Right atrium auricular region (tissue), 2 donors: ENCODE results near the gene EBI3. TPM values are rescaled to one million over a fixed set of nuclear protein-coding genes. Genes with fewer than 3 reads are reported as not detected.

Experiments
- DNase-seq: peaks from one replicate; pipeline ENCODE4 v3.0.0-alpha.2; 2019; ENCODE audit warnings: low spot score
- H3K27ac ChIP-seq, 2 donors: fragments of 200-600 bp; sonication (generic); 1 replicate in 1 of 2; 2 replicates in 1 of 2; pipeline ENCODE4 v1.5.1; 2016 to 2019
- H3K27me3 ChIP-seq, 2 donors: fragments of 200-600 bp; sonication (generic); one replicate each; pipeline versions ENCODE4 v1.5.1 to v1.6.0; 2017 to 2019
- H3K36me3 ChIP-seq: fragments of 200-600 bp; sonication (generic); one replicate; pipeline ENCODE4 v1.5.1; 2016
- H3K4me1 ChIP-seq, 2 donors: fragments of 200-600 bp; sonication (generic); one replicate each; pipeline versions ENCODE4 v1.5.1 to v1.6.0; 2017 to 2019
- H3K4me3 ChIP-seq, 2 donors: fragments of 200-600 bp; sonication (generic); 1 replicate in 1 of 2; 2 replicates in 1 of 2; pipeline ENCODE4 v1.5.1; 2017 to 2019; ENCODE audit warnings: mild to moderate bottlenecking in 1 of 2, moderate library complexity in 1 of 2
- H3K9me3 ChIP-seq, 2 donors: fragments of 200-600 bp; sonication (generic); one replicate each; pipeline ENCODE4 v1.5.1; 2019
- CTCF ChIP-seq, 2 donors: fragments of 200-600 bp; sonication (generic); IDR thresholded peaks; one replicate each; pipeline ENCODE4 v1.5.1; 2019; ENCODE audit warnings: antibody characterized with exemption in 2 of 2
- total RNA-seq, 2 donors: library from RNA; depleted of rRNA; stranded (reverse); fragments of >200 nt; gene quantifications; one replicate each; pipeline ENCODE4 v1.1.0, GENCODE V29; 2016

EBI3 gene
- total RNA-seq, 2 donors from 2014 or later = 1.7 to 2.6 TPM

- H3K27me3 ChIP-seq = no peaks in the 10 kb centered on the region
- DNase-seq = no peak
- H3K4me3 ChIP-seq = no peak overlapping the region
- no peaks in the 10 kb centered on the region for H3K4me1 ChIP-seq
- no peaks in the 10 kb centered on the region for H3K9me3 ChIP-seq
- H3K36me3 ChIP-seq = no peaks in the 10 kb centered on the region
- TF ChIP-seq CTCF (IDR thresholded peaks at IDR 0.05) = no peak
- H3K27ac ChIP-seq = no peak overlapping the region
Measured at GRCh38 chr19:4208385-4209094, 20.8 kb upstream of the EBI3 start.

GRCh38 chr19:4210166-4210731 lies 19.1 kb upstream of the EBI3 start:
- H3K27me3 ChIP-seq = no peaks in the 10 kb centered on the region
- no peaks in the 10 kb centered on the region for H3K36me3 ChIP-seq
- no peak overlapping the region for H3K4me3 ChIP-seq
- no peak overlapping the region for H3K27ac ChIP-seq
- no peak for DNase-seq
- no peaks in the 10 kb centered on the region for H3K4me1 ChIP-seq
- TF ChIP-seq CTCF (IDR thresholded peaks at IDR 0.05) = no peak
- H3K9me3 ChIP-seq = no peaks in the 10 kb centered on the region

- no peak for DNase-seq
- no peak overlapping the region for H3K27ac ChIP-seq
- H3K4me1 ChIP-seq = no peaks in the 10 kb centered on the region
- TF ChIP-seq CTCF (IDR thresholded peaks at IDR 0.05) = no peak
- H3K9me3 ChIP-seq = no peaks in the 10 kb centered on the region
- no peak overlapping the region for H3K4me3 ChIP-seq
- no peaks in the 10 kb centered on the region for H3K36me3 ChIP-seq
- H3K27me3 ChIP-seq = no peaks in the 10 kb centered on the region
Measured at GRCh38 chr19:4213116-4213515, 16.2 kb upstream of the EBI3 start.

DNA sequence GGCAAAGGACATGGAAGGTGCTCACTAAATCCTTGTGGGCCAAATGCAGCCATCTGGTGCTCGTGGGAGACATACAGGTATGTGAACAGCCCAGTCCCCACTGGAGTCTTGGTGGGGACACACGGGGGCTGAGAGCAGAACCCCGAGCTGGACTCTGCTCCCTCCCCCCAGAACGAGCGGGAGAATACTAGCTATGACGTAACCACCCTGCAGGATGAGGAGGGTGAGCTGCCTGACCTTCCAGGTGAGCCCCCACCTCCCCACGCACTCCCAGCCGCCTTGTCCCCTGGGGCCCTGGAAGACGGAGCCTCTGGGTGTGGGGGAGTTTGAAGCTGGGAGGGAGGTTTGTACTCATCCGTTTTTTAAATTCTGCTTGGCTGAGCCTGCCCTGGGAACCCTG lies 13.5 kb upstream of the EBI3 start:
- no peak for DNase-seq
- Histone ChIP-seq H3K9me3 (no peaks in the 10 kb centered on the region), H3K4me3 (no peak overlapping the region), H3K36me3 (no peaks in the 10 kb centered on the region), H3K27me3 (no peaks in the 10 kb centered on the region), H3K4me1 (no peaks in the 10 kb centered on the region), H3K27ac (no peak overlapping the region)
- no peak for TF ChIP-seq CTCF (IDR thresholded peaks at IDR 0.05)

DNA sequence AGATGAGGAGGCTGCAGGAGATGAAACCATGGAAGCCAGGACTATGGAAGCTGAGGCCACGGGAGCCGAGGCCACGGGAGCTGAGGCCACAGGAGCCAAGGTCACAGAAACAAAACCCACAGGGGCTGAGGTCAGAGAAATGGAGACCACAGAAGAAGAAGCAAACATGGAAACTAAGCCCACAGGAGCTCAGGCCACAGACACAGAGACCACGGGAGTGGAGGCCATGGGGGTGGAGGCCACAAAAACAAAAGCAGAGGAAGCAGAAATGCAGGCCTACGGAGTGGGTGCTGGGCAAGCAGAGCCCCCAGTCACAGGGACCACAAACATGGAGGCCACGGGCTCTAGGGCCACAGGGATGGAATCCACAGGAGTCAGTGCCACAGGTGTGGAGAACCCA lies 12.5 kb upstream of the EBI3 start:
- Histone ChIP-seq H3K27me3 (no peaks in the 10 kb centered on the region), H3K4me3 (no peak overlapping the region), H3K9me3 (no peaks in the 10 kb centered on the region), H3K4me1 (no peaks in the 10 kb centered on the region), H3K36me3 (no peaks in the 10 kb centered on the region), H3K27ac (no peak overlapping the region)
- TF ChIP-seq CTCF (IDR thresholded peaks at IDR 0.05) = no peak
- DNase-seq = no peak
